Esophagus muscularis mucosa (tissue), 3 donors: ENCODE data around the gene SLCO2A1.

Source experiments
- POLR2A ChIP-seq: fragments of 450-650 bp; IDR thresholded peaks from one replicate; pipeline ENCODE4 v1.6.1; 2017; ENCODE audit warnings: antibody characterized with exemption, moderate library complexity, mild to moderate bottlenecking, low read depth
- TF ChIP-seq, protein P1 (sequence below), 3 experiments: fragments of 200-600 bp in 2 of 3; fragments of 450-650 bp in 1 of 3; sonication (generic) in 2 of 3; IDR thresholded peaks; one replicate each; pipeline ENCODE4 v1.5.1; 2017 to 2019; ENCODE audit warnings: antibody characterized with exemption in 3 of 3, mild to moderate bottlenecking in 2 of 3, moderate library complexity in 1 of 3

DNA sequence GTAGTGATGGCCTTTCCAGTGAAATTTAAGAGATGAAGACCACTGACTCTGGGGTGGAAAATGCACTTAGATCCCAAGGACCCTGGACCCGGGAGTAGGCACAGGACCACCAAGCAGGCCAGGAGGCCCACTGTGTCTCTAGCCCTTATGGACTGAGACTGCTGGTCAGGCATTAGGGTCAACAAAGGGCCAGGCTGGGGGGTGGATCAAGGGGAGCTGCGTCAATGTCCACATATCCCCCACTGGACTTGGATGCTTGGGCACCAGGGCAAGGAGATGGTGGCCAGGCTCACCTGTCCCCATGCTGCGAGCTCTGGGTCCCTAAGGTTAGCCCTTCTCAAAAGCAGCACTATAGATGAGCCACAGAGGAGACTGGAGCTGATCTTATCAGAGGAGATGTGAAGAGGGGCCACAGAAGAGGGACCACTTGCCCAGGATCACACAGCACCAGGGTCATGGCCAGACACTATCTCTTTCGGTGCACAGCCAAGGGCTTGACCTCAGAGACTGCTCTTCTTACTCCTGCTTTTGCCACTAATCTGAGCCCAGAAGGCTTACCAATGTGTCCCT, 148.8 kb downstream of the SLCO2A1 start:
- TF ChIP-seq, protein P1, sequence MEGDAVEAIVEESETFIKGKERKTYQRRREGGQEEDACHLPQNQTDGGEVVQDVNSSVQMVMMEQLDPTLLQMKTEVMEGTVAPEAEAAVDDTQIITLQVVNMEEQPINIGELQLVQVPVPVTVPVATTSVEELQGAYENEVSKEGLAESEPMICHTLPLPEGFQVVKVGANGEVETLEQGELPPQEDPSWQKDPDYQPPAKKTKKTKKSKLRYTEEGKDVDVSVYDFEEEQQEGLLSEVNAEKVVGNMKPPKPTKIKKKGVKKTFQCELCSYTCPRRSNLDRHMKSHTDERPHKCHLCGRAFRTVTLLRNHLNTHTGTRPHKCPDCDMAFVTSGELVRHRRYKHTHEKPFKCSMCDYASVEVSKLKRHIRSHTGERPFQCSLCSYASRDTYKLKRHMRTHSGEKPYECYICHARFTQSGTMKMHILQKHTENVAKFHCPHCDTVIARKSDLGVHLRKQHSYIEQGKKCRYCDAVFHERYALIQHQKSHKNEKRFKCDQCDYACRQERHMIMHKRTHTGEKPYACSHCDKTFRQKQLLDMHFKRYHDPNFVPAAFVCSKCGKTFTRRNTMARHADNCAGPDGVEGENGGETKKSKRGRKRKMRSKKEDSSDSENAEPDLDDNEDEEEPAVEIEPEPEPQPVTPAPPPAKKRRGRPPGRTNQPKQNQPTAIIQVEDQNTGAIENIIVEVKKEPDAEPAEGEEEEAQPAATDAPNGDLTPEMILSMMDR (IDR thresholded peaks at IDR 0.05), result no peak
- no peak for TF ChIP-seq POLR2A
